HepG2 (cell line): ENCODE measurements around the gene DYNC2LI1. TPM values are rescaled to one million over a fixed set of nuclear protein-coding genes. Genes with fewer than 3 reads are reported as not detected.

Experiments
- HMGXB4 ChIP-seq, 2 experiments: sonication (generic) in 1 of 2; formaldehyde crosslinking in 1 of 2; IDR thresholded peaks; 2 replicates each; pipeline versions ENCODE4 v1.4.0 to v1.6.1; 2018 to 2020; ENCODE audit warnings: missing genetic modification reagents in 2 of 2, borderline replicate concordance in 1 of 2, low read depth in 1 of 2, mild to moderate bottlenecking in 1 of 2, missing biosample characterization in 1 of 2
- PATZ1 ChIP-seq: sonication (generic); formaldehyde crosslinking; IDR thresholded peaks from 2 replicates; pipeline ENCODE4 v1.4.0; 2020; ENCODE audit warnings: missing genetic modification reagents
- ZBTB40 ChIP-seq, 2 experiments: fragments of 450-650 bp in 1 of 2; sonication (generic) in 1 of 2; formaldehyde crosslinking in 1 of 2; IDR thresholded peaks; 2 replicates each; pipeline versions ENCODE4 v1.6.1 to v1.8.0; 2016 to 2022; ENCODE audit warnings: antibody characterized with exemption in 1 of 2, mild to moderate bottlenecking in 1 of 2, missing genetic modification reagents in 1 of 2
- ZHX2 ChIP-seq, 2 experiments: sonication (generic) in 1 of 2; formaldehyde crosslinking in 1 of 2; IDR thresholded peaks; 2 replicates each; pipeline versions ENCODE4 v1.6.1 to v1.9.0; 2014 to 2022; ENCODE audit warnings: antibody characterized with exemption in 1 of 2, borderline replicate concordance in 1 of 2, inconsistent platforms in 1 of 2, low read depth in 1 of 2, missing genetic modification reagents in 1 of 2
- ZNF333 ChIP-seq: sonication (generic); formaldehyde crosslinking; IDR thresholded peaks from 2 replicates; pipeline ENCODE4 v1.4.0; 2020; ENCODE audit warnings: mild to moderate bottlenecking, missing genetic modification reagents, borderline replicate concordance
- ZNF552 ChIP-seq: sonication (generic); formaldehyde crosslinking; IDR thresholded peaks from 2 replicates; pipeline ENCODE4 v1.9.0; 2022; ENCODE audit warnings: missing genetic modification reagents, mild to moderate bottlenecking, borderline replicate concordance
- polyA plus RNA-seq, 8 experiments: library from polyadenylated mRNA; depleted of rRNA in 3 of 8; stranded (reverse) in 7 of 8; unstranded in 1 of 8; fragments of >200 nt; fragmentation: Illumina TruSeq in 4 of 8; extraction: Trizol in 4 of 8; gene quantifications; 2 replicates each; pipeline versions ENCODE4 v1.2.1 to v1.2.3, GENCODE V29; 2011 to 2016; ENCODE audit warnings: low read depth in 4 of 8, missing spikeins in 1 of 8, mixed read lengths in 1 of 8; ENCODE audit not compliant: insufficient read depth in 1 of 8
- total RNA-seq, 5 experiments: library from RNA; depleted of rRNA; stranded (reverse); fragments of >200 nt; fragmentation: Illumina TruSeq; extraction: Trizol; gene quantifications; 2 replicates each; pipeline ENCODE4 v1.2.3, GENCODE V29; 2016; ENCODE audit warnings: low read depth in 1 of 5

Gene DYNC2LI1
- total and polyA plus RNA-seq, 2 of the 13 experiments (the other 11 are each of a cell fraction or from before 2014, with no cell fraction given): 16.9 to 23.2 TPM

GRCh38 chr2:43838560-43839267, 64.9 kb downstream of the DYNC2LI1 start, which contains the start of the genes ABCG5 and ABCG8 (continued):
- TF ChIP-seq ZBTB40 (IDR thresholded peaks at IDR 0.05): peak; percentile 69; the same call in 1 of the 2 replicates
- peak; percentile 24; the same call in 1 of the 2 replicates for TF ChIP-seq ZBTB40 (CRISPR knock-in tag; IDR thresholded peaks at IDR 0.05)
- TF ChIP-seq ZNF333 (CRISPR knock-in tag): peak; percentile 52; the same call in 1 of the 2 replicates
- TF ChIP-seq PATZ1 (CRISPR knock-in tag): peak; percentile 49
- peak; percentile 12; the same call in 1 of the 2 replicates for TF ChIP-seq ZHX2 (IDR thresholded peaks at IDR 0.05; ENCODE audit: low read depth)
- TF ChIP-seq ZHX2 (CRISPR knock-in tag; IDR thresholded peaks at IDR 0.05; ENCODE audit: borderline replicate concordance): peak; percentile 53; the same call in 1 of the 2 replicates
- TF ChIP-seq ZNF552 (CRISPR knock-in tag): peak; percentile 37; the same call in 1 of the 2 replicates
- TF ChIP-seq HMGXB4 (CRISPR knock-in tag; IDR thresholded peaks at IDR 0.05; ENCODE audit: borderline replicate concordance in 1 of 2, low read depth in 1 of 2): peak; percentile 25 to 79; a peak in 3 of 4 replicates
